ENCODE results near the gene CYP2A6.
"Not testable (repeated sequence)": the region's sequence is repeated elsewhere in the genome, so short reads cannot be mapped to it uniquely, and the experiment has no call there.

DNA sequence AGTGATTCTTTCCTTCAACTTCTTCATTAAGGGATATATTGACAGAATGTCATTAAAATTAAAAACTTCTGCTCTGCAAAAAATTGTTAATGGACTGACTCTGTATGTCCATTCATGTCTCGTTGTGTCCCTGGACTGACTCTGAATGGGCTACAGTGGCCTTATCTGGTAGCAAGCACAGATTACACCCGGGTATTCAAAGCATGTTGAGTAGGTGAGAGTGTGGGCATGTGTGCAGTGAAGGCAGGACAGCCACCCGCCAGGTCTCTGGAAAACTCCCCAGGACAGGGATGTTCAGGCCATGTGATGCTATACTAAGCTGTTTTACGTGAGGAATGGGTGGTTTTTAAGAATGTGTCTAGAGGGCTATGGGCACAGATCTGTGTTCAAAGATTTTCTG is 24.6 kb upstream of the CYP2A6 start:
- TF ChIP-seq CTCF, POLR2A (IDR thresholded peaks at IDR 0.05): not testable (repeated sequence)

All from upper lobe of left lung (tissue), 4 donors.